ENCODE measurements around the gene TEDC1. TPM values are rescaled to one million over a fixed set of nuclear protein-coding genes. Genes with fewer than 3 reads are reported as not detected.
A peak's percentile ranks its signal among the peaks of the same experiment; 100 is the strongest.

Gene TEDC1
- polyA plus RNA-seq, 1 donor (not counting 4 experiments of a cell fraction or from before 2014, with no cell fraction given) = 5.0 TPM

DNA sequence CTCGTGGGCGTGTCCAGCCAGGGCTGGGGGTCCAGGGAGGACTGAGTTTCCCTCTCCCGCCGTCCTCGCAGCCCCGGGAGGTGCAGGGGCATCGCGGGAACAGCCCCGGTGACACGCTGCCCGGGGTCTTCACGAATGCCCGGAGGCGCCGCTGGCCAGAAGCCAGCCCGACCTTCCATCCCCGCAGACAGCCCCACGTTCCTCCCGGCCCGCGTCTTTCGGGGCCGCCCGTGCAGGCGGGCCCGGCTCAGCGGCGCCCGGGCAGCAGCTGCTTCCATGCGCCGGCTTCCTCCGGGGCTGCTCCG, 827 bp upstream of the TEDC1 start:
- Histone ChIP-seq H3K9me3 (ENCODE audit: control insufficient read depth, low read depth, low read length) (no peaks in the 10 kb centered on the region), H2AFZ (ENCODE audit: control insufficient read depth, low read length) (peak overlapping the region; percentile 9), H4K20me1 (ENCODE audit: control insufficient read depth, extremely low read depth, insufficient read depth, low read length) (peaks cover 5% of the 10 kb centered on the region), H3K27me3 (ENCODE audit: control insufficient read depth, extremely low read depth, insufficient read depth, low read length) (peaks cover 28% of the 10 kb centered on the region), H3K27ac (ENCODE audit: control insufficient read depth, insufficient read depth, low read length) (peak overlapping the region; percentile 60), H3K79me2 (ENCODE audit: control insufficient read depth, insufficient read depth, low read length) (no peaks in the 10 kb centered on the region), H3K4me3 (ENCODE audit: control insufficient read depth in 2 of 3, extremely low read depth in 1 of 3, insufficient read depth in 2 of 3, low read depth in 1 of 3, low read length in 3 of 3) (peak overlapping the region; percentile 63 to 68 (median 64)), H3K4me2 (ENCODE audit: control insufficient read depth, extremely low read depth, insufficient read depth, low read depth, low read length) (peak overlapping the region; percentile 86), H3K36me3 (ENCODE audit: control insufficient read depth in 2 of 2, extremely low read depth in 1 of 2, insufficient read depth in 2 of 2, low read length in 2 of 2) (peaks cover 0 to 2% of the 10 kb centered on the region in 2 experiments), H3K4me1 (ENCODE audit: control insufficient read depth, extremely low read depth, insufficient read depth, low read length) (peaks cover 15% of the 10 kb centered on the region), H3K9me1 (ENCODE audit: control insufficient read depth, extremely low read depth, insufficient read depth, low read length) (no peaks in the 10 kb centered on the region), H3K9ac (ENCODE audit: control insufficient read depth, extremely low read depth, insufficient read depth, low read length) (peak overlapping the region; percentile 83)
- DNase-seq (ENCODE audit: low read depth, low spot score) (no peak), FAIRE-seq (no peak)
- dilution Hi-C loops (cut with MboI; ENCODE audit: extremely low pct_ligation_motif_present, low sequenced_read_pairs) = no loop called here
- TF ChIP-seq, protein P1, sequence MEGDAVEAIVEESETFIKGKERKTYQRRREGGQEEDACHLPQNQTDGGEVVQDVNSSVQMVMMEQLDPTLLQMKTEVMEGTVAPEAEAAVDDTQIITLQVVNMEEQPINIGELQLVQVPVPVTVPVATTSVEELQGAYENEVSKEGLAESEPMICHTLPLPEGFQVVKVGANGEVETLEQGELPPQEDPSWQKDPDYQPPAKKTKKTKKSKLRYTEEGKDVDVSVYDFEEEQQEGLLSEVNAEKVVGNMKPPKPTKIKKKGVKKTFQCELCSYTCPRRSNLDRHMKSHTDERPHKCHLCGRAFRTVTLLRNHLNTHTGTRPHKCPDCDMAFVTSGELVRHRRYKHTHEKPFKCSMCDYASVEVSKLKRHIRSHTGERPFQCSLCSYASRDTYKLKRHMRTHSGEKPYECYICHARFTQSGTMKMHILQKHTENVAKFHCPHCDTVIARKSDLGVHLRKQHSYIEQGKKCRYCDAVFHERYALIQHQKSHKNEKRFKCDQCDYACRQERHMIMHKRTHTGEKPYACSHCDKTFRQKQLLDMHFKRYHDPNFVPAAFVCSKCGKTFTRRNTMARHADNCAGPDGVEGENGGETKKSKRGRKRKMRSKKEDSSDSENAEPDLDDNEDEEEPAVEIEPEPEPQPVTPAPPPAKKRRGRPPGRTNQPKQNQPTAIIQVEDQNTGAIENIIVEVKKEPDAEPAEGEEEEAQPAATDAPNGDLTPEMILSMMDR (optimal IDR thresholded peaks at IDR 0.05 in 1 of 3, IDR thresholded peaks at IDR 0.05 in 1 of 3, conservative IDR thresholded peaks at IDR 0.05 in 1 of 3; ENCODE audit: extremely low read depth in 1 of 3, insufficient read depth in 2 of 3, low read length in 3 of 3) = no peak
- TF ChIP-seq EZH2 (IDR thresholded peaks at IDR 0.05; ENCODE audit: low read length) = no peak

DNA sequence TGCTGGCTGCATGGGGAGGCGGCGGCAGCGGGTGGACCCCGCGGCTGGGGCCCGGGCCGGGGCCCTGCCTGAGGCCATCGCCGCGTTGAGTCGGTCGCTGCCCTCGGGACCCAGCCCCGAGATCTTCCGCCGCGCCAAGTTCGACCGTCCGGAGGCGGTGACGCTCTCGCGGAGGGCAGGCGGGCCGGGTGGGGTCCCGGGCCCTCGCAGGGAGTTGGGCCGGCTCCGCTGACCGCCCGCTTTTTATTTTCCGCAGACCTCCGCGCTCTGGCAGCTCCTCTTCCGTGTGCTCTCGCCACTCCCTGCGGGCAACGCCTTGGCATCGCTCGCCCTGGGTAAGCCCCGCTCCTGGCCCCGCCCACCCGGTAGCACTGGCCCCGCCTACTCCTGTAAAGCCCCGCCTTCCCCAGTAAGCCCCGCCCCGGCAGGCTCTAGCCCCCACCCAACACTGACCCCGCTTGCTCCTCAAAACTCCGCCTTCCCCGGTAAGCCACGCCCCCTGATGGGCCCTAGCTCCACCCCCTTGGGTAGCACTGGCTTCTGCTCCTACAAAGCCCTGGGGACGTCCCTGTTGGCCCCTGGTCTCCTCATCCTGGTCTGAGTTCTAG, 424 bp downstream of the TEDC1 start:
- DNase-seq (ENCODE audit: low read depth, low spot score) = no peak
- Histone ChIP-seq H4K20me1 (ENCODE audit: control insufficient read depth, extremely low read depth, insufficient read depth, low read length) (peaks cover 5% of the 10 kb centered on the region), H3K36me3 (ENCODE audit: control insufficient read depth in 2 of 2, extremely low read depth in 1 of 2, insufficient read depth in 2 of 2, low read length in 2 of 2) (peaks cover 0 to 2% of the 10 kb centered on the region in 2 experiments), H3K9me3 (ENCODE audit: control insufficient read depth, low read depth, low read length) (no peaks in the 10 kb centered on the region), H3K79me2 (ENCODE audit: control insufficient read depth, insufficient read depth, low read length) (no peaks in the 10 kb centered on the region), H2AFZ (ENCODE audit: control insufficient read depth, low read length) (peak overlapping the region; percentile 53), H3K9ac (ENCODE audit: control insufficient read depth, extremely low read depth, insufficient read depth, low read length) (peak overlapping the region; percentile 87), H3K9me1 (ENCODE audit: control insufficient read depth, extremely low read depth, insufficient read depth, low read length) (no peaks in the 10 kb centered on the region), H3K27me3 (ENCODE audit: control insufficient read depth, extremely low read depth, insufficient read depth, low read length) (peaks cover 17% of the 10 kb centered on the region), H3K27ac (ENCODE audit: control insufficient read depth, insufficient read depth, low read length) (peak overlapping the region; percentile 82), H3K4me1 (ENCODE audit: control insufficient read depth, extremely low read depth, insufficient read depth, low read length) (peaks cover 15% of the 10 kb centered on the region), H3K4me2 (ENCODE audit: control insufficient read depth, extremely low read depth, insufficient read depth, low read depth, low read length) (peak overlapping the region; percentile 66), H3K4me3 (ENCODE audit: control insufficient read depth in 2 of 3, extremely low read depth in 1 of 3, insufficient read depth in 2 of 3, low read depth in 1 of 3, low read length in 3 of 3) (peak overlapping the region; percentile 68 to 84 (median 73))
- dilution Hi-C loops (cut with MboI; ENCODE audit: extremely low pct_ligation_motif_present, low sequenced_read_pairs) = no loop called here
- FAIRE-seq = no peak
- TF ChIP-seq EZH2 (IDR thresholded peaks at IDR 0.05; ENCODE audit: low read length) = no peak
- TF ChIP-seq, protein P1 (optimal IDR thresholded peaks at IDR 0.05 in 1 of 3, IDR thresholded peaks at IDR 0.05 in 1 of 3, conservative IDR thresholded peaks at IDR 0.05 in 1 of 3; ENCODE audit: extremely low read depth in 1 of 3, insufficient read depth in 2 of 3, low read length in 3 of 3) = no peak

All from keratinocyte (primary cell).